GM04503 (cell line): ENCODE measurements around the gene RSRC2.
"Not testable (repeated sequence)": the region's sequence is repeated elsewhere in the genome, so short reads cannot be mapped to it uniquely, and the experiment has no call there.

Experiments used
- DNase-seq: peaks from one replicate; pipeline ENCODE4 v3.0.0-alpha.2; 2012; ENCODE audit warnings: low read depth

RSRC2 gene

DNA sequence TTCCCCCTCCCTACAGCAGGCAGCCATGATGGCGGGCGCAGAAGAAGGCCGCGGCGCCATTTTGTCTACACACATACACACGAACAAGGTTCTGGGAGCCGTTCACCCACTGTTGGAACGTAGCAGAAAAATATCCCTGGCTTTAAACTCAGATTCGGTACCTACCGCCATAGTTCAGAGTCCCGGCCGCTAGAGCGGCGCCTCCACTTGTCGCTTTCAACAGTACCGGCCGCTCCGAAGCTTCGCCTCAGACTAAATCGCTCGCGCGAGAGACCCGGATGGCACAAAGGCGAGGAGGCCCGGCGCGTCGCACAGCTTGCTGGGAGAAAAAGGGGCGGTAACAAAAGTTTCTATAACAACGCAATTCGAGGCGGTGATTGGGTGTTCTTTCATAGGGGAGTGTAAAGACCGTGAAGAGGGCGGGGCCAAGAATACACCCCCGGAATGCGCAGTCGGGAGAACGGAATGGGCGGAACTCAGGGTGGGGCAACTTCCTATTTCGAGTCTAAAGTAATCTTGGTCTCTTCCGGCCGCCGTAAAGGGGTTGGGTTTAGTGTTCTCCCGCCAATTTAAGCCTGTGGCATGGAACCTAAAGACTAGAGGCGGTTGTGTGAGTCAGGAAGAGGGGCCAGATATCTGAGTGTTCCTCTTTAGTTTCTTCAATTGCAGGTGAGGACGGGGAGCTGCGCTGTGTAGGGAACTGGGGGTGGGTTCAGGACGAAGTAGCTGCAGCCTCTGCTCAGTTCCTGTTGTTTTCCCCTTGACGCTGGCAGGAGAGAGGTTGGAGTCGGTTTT lies at the start of gene RSRC2, which contains the start of gene KNTC1:
TSS of gene RSRC2 (minus strand) at position 254 of the 795 bp plus-strand sequence. CDS start at position 171, 83 bp downstream.
TSS of gene KNTC1 (plus strand) at position 567 of the 795 bp plus-strand sequence. CDS start 2,815 bp downstream, outside the sequence.
- peak; percentile 98 for DNase-seq

- DNase-seq, result no peak
Measured at GRCh38 chr12:122571821-122572220, 45.1 kb upstream of the RSRC2 start.

- DNase-seq, result not testable (repeated sequence)
Measured at GRCh38 chr12:122570006-122570405, 43.3 kb upstream of the RSRC2 start.

GRCh38 chr12:122569288-122569687 lies 42.6 kb upstream of the RSRC2 start:
- no peak for DNase-seq

DNA sequence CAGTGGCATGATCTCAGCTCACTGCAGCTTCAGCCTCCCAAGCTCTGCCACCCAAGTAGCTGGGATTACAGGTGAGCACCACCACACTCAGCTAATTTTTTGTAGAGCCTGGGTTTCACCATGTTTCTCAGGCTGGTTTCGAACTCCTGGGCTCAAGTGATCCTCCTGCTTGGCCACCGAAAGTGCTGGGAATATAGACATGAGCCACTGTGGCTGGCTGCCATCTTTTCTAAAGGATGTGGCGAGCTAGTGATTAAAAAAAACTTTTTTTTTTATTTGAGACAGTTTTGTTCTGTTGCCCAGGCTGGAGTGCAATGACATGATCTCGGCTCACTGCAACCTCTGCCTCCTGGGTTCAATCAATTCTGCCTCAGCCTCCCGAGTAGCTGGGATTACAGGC lies 40.1 kb upstream of the RSRC2 start:
- DNase-seq, result not testable (repeated sequence)

DNA sequence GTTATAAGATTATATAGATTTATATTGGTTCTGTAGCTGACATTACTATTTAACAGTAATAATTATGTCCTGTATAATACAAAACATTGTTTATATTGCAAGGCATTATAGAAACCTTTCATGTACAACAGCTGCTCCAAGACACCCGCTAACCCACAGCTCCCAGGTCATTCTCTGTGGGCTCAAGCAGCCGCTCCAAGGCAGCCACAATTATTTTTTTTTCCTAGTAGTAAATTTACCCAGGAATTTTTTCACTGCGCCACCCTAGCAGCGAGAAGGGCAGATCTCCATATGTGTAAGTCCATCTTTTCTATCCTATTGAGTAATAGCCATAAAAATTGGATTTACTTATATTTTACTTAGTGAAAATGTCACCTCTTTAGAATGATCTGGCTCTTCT lies 36.6 kb upstream of the RSRC2 start:
- DNase-seq, result no peak

DNA sequence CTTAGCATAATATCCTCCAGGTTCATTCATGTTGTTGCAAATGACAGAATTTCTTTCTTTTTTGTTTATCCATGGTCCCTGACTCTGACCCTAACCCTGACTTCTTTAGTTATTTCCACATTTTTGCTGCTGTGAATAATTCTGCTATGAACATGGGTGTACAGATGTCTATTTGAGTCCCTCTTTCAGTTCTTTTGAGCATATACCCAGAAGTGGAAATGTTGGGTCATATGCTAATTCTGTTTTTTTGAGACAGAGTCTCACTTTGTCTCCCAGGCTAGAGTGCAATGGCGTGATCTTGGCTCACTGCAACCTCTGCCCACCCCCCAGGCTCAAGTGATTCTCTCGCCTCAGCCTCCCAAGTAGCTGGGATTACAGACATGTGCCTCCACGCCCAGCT lies 33.4 kb upstream of the RSRC2 start:
- no peak for DNase-seq

GRCh38 chr12:122558745-122559641 lies 32.3 kb upstream of the RSRC2 start:
- DNase-seq, result no peak

- no peak for DNase-seq
Measured at GRCh38 chr12:122547330-122547729, 20.6 kb upstream of the RSRC2 start.

DNA sequence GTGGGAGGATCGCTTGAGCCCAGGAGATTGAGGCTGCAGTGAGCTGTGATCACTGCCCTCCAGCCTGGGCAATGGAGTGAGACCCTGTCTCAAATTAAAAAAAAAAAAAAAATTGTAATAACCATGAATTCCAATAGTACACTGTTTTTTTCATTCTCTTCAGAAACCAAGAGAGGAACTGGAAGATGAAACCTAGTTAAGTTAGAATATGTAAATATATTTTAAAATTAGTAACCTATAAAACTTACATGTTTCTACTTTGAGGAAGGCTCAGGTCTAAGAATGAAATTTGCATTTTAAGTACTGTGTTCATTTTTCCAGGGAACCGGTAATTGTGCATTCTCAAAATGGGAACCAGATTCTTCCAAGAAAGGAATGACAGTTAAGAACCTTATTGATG lies 19.1 kb upstream of the RSRC2 start:
- no peak for DNase-seq

DNA sequence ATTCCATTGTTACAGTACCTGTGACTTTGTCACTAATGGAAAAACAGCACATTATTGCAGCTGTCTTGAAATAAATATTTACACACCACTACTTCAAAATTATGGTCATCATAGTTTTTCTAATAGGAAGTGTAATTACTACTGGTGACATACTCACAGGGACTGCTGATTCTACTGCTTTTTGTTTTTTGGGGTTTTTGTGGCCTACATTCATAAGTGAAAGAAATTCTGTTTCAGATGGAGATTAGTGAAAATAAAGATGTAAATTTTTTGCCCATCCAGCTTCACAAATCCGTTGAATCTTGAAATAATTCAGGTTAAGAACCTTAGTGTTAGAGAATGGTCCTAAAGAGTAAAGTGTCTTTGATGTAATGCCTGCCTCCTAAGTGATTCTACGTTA lies 17.8 kb upstream of the RSRC2 start:
- DNase-seq, result no peak

- DNase-seq, result no peak
Measured at GRCh38 chr12:122538496-122538895, 11.8 kb upstream of the RSRC2 start.

DNA sequence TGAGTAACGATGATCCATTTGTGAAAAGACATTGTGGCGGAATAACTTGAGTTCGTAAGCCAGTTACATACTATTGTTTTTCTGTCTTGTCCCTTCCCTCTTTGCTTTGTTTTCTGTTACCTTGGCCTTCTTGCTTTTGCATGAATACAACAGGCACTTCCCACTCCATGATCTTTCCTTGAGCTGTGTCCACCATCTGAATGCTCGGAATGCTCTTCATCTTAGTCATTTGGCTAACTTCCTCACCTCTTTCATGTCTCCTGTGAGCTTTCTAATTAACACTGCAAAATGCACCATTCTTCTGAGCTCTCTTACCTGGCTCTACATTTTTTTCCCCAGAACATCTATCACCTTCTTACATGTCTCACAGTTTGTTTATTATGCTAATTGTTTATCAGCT lies 10.3 kb upstream of the RSRC2 start:
- no peak for DNase-seq

DNA sequence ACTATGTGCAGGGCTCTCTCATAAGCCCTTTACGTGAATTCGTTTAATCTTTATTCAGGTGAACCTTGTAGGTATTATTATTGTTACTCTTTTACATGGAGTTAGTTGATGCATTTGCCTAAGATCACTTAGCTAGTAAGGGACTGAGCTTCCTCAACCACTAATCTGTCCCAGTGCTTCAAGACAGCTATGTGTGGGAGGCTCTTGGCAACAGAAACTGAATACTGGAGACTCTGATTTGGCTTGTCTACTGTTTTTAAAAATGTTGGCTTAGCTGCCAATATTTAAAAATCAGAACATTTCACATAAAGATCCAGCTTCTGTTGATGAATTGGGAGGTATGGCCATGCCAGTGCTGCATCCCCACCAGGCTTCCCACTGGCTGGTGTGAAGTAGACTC lies 7.1 kb upstream of the RSRC2 start:
- no peak for DNase-seq

- DNase-seq, result no peak
Measured at GRCh38 chr12:122528992-122529391, 2.3 kb upstream of the RSRC2 start.

- no peak for DNase-seq
Measured at GRCh38 chr12:122528582-122528981, 1.8 kb upstream of the RSRC2 start.

- no peak for DNase-seq
Measured at GRCh38 chr12:122527478-122527944, 775 bp upstream of the RSRC2 start.

DNA sequence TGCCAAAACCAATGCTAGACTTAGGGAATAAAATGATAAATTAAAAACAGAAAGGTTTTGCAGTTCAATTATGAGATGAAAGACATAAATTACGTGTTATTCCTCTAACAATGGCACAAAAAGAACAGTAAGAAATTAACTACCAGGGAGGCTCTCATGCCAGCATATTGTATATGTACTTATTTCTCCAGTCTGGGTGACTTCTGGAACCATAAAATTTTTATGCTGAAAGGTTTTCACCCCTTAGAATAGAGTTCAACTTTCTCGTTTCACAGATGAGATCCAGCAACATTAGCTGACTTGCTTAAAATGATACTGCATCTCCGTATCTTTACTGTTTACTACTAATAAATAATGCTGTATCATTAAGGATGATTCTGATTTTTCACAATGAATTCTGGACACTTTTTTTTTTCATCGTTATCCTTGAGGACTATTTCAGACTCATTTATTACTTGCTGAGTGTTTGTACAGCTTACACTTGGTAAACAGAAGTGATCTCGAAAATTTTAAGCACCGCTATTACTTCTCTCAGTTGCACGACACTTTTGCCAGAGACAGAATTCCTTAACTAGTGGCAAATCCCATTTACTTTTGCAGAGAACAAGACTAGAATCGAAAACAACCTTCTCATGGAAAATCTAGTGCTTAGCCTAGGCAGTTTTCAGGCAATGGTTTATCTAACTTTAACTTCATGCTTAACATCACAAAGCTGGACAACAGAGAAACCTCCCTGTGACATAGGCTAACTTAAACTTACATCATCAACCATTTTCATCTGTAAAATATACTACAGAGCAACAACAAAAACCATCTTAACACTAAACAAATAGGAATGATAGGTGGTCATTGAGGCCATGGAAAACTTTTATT lies 2.7 kb downstream of the RSRC2 start:
- no peak for DNase-seq

DNA sequence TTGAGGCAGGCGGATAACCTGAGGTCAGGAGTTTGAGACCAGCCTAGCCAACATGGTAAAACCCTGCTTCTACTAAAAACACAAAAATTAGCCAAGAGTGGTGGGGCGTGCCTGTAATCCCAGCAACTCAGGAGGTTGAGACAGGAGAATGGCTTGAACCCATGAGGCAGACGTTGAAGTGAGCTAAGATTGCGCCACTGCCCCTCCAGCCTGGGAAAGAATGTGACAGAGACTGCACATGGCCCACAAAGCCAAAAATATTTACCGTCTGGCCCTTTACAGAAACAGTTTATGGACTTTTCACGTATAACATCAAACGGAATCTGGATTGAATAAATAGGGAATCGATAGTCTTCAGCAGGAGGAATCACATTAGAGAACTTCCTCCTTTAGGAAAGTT lies 3.5 kb downstream of the RSRC2 start:
- peak; percentile 55 for DNase-seq

DNA sequence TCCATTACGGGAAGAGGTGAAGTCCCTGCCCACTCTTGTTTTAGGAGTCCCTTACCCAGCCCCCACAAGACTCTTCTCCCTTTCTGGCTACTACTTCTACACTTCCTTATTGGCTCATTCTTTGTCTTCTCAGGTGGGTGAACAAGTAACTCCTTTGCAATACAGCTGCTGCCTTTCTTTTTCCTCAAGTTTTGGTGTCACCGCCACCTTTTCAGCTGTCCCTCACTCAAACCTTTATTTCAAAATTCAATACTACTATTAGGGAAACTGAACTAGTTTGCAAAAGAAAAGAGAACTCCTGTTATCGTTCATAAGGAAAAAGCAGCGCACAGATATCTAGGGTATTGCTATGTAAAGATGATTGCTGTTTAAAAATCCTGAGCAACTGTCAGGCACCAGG lies 6.1 kb downstream of the RSRC2 start:
- no peak for DNase-seq

DNA sequence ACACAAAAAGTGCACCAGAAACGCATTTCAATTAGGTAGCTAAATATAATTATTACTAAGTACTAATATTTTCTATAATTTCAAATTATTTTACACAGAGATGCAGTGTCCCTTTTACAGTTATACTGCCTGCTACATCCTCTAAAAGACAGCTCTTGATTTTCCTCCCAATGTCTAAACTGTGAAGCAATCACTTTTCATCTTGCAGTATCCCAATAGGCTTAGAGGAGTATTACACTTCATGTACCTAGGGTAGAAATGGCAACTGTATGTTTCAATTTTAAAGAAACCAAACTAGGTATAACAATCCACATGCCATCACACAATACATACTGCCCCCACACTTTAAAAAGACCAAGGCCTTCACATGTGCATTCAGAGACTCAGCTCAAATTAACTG lies 7.3 kb downstream of the RSRC2 start:
- DNase-seq, result no peak

DNA sequence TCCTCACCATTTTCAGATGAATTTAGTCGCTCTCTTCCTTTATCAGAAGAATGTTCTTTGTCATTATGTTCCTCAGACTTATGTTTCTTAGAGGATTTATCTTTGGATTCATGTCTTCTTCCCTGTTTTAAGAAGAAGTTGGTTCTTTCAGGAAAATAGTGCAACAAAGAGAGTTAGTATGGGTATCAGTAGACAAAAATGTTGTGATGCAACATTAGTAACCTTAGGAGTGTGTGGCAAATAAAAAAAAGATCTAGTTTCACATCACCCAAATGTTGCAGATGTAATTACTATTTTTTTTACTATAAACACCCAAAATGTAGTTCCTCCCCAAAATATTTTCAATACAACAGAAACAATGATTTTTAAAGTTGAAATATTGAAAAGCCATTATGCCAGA lies 7.8 kb downstream of the RSRC2 start:
- no peak for DNase-seq
